CD4-positive, alpha-beta T cell treated with Interferon alpha-2 for 1 hour (primary cell): Measurements from ENCODE around the gene MEGF8.

Experiments used
- DNase-seq, 2 donors: peaks; one replicate each; pipeline ENCODE4 v3.0.0-alpha.2; 2020 to 2022

Gene MEGF8

GRCh38 chr19:42360787-42361544 is 35.5 kb downstream of the MEGF8 start:
- DNase-seq = no peak

GRCh38 chr19:42361545-42361910 is 36.1 kb downstream of the MEGF8 start:
- no peak for DNase-seq

GRCh38 chr19:42362342-42362741 is 36.9 kb downstream of the MEGF8 start:
- DNase-seq = no peak

GRCh38 chr19:42362891-42363440 is 37.5 kb downstream of the MEGF8 start:
- no peak for DNase-seq

GRCh38 chr19:42363614-42364346 is 38.3 kb downstream of the MEGF8 start:
- DNase-seq = peak in 1 of 2 donors; percentile 19

- no peak for DNase-seq
Observed at GRCh38 chr19:42366673-42367072, 41.2 kb downstream of the MEGF8 start.

GRCh38 chr19:42367929-42368328 is 42.5 kb downstream of the MEGF8 start:
- no peak for DNase-seq

- no peak for DNase-seq
Observed at GRCh38 chr19:42368360-42368759, 42.9 kb downstream of the MEGF8 start.

GRCh38 chr19:42368765-42369164 is 43.3 kb downstream of the MEGF8 start:
- no peak for DNase-seq

- no peak for DNase-seq
Observed at GRCh38 chr19:42369433-42370067, 44.1 kb downstream of the MEGF8 start.

- no peak for DNase-seq
Observed at GRCh38 chr19:42370068-42370520, 44.7 kb downstream of the MEGF8 start.

GRCh38 chr19:42370626-42371175 is 45.3 kb downstream of the MEGF8 start:
- no peak for DNase-seq

- DNase-seq = no peak
Observed at GRCh38 chr19:42374826-42375376, 49.5 kb downstream of the MEGF8 start.

- DNase-seq = no peak
Observed at GRCh38 chr19:42375415-42376176, 50.2 kb downstream of the MEGF8 start.

GRCh38 chr19:42376177-42376555 is 50.7 kb downstream of the MEGF8 start:
- DNase-seq = no peak

- no peak for DNase-seq
Observed at GRCh38 chr19:42378225-42379215, 53.1 kb downstream of the MEGF8 start.

GRCh38 chr19:42380155-42380554 is 54.7 kb downstream of the MEGF8 start:
- DNase-seq = no peak

- peak; percentile 65 to 71 for DNase-seq
Observed at GRCh38 chr19:42386974-42387707, 61.7 kb downstream of the MEGF8 start.

- DNase-seq = no peak
Observed at GRCh38 chr19:42388851-42389489, 63.5 kb downstream of the MEGF8 start.

GRCh38 chr19:42389899-42390298 is 64.5 kb downstream of the MEGF8 start, which contains the start of gene CNFN:
Gene CNFN, minus strand, starts transcription at chr19:42390297. Its CDS starts 1,260 bp downstream, at chr19:42389037.
- DNase-seq = no peak
